ENCODE data around the gene SLC22A9.

The SLC22A9 gene

DNA sequence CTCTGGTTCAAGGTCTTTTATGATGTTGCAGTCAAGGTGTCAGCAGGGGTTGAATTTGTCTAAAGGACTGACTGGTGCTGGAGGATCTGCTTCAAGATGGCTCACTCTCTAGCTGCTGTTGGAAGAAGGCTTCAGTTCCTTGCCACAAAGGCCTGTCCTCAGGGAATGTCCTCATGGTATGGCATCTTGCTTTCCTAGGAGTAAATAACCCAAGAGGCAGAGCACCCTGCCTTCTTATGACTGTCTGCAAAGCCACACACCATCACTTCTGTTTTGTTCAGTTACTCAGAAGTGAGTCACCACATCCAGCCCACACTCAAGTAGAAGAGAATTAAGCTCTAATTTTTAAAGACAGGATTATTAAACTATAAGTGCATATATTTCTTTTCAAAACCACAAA lies 76.1 kb downstream of the SLC22A9 start:
- DNase-seq = no peak

DNA sequence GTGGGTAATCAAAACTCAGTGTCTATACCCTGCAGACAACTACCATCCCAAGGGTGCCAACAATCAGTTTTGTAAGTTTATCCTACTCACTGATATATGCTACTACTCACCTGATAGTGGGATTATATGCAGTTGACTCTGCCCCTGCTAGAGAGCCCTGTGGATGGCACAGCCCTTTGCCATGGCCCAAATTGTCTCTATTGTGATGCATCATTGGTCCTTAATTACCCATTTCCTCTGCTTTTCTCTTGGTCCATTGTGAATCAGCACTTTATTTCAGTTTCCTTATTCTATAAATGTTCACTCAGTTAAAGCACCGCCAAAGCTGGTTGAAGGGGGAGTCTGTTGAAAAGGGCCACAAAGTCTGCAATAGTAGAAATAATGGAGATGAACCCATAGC lies 79.1 kb downstream of the SLC22A9 start:
- DNase-seq = no peak

DNA sequence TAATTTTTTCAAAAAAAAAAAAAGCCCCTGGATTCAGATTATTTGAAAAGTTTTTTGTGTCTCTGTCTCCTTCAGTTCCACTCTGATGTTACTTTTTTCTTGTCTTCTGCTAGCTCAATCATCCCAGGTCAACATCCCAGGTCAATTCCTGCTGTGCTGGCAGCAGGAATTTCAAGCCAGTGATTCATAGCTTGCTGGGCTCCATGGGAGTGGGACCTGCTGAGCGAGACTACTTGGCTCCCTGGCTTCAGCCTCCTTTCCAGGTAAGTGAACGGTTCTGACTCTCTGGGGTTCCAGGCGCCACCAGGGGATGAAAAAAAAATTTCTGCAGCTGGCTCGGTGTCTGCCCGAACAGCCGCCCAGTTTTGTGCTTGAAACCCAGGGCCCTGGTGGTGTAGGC lies 90.0 kb downstream of the SLC22A9 start:
- no peak for DNase-seq
